Measurements from ENCODE around the gene TAS2R14. TPM values are rescaled to one million over a fixed set of nuclear protein-coding genes. Genes with fewer than 3 reads are reported as not detected.

Gene TAS2R14
- total and polyA plus RNA-seq, 7 donors, result 0.18 to 0.85 (median 0.66) TPM

DNA sequence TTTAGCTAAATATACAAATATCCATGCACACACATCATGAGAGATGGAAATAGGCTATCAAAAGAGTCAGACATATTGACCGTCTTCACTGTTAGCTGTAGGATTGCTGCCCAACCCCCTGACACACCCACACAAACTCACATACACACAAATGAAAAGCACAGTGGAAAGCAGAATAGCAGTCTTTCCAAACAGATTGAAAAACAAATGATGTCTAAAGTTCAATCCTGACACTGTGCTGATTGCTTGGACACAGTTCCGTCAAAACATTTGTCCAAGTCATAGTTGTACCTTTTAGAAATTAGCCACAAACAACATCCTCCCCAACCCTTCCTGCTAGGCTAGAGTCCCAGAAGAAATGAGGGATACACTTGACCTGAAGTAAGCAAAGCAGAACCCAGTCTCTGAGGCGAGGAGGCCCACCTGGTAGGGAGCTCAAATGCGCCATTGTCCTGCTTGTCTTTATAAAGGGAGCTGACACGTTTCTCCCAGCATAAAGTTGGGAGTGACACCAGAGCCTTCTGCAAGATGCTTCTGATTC, 10.2 kb downstream of the TAS2R14 start, which contains the start of gene PRH2:
Gene PRH2 (plus strand): TSS at position 491 of the 541 bp plus-strand sequence. CDS start 38 bp downstream, at position 529.
- no peaks in the 10 kb centered on the region for H3K4me1 ChIP-seq
- no peaks in the 10 kb centered on the region for H3K27me3 ChIP-seq (ENCODE audit: insufficient read depth in 3 of 3, low read length in 2 of 3)
- intact Hi-C loops (cut with DNase I), result no loop called here
- H3K36me3 ChIP-seq (ENCODE audit: insufficient read depth in 1 of 2, low read depth in 1 of 2), result no peaks in the 10 kb centered on the region
- no peaks in the 10 kb centered on the region for H3K9me3 ChIP-seq
- no peak within 1 kb of the TSS for H3K27ac ChIP-seq
- H3K4me3 ChIP-seq, result no peak within 1 kb of the TSS
- ATAC-seq, result no peak
- no peak for DNase-seq
- TF ChIP-seq, protein P1, sequence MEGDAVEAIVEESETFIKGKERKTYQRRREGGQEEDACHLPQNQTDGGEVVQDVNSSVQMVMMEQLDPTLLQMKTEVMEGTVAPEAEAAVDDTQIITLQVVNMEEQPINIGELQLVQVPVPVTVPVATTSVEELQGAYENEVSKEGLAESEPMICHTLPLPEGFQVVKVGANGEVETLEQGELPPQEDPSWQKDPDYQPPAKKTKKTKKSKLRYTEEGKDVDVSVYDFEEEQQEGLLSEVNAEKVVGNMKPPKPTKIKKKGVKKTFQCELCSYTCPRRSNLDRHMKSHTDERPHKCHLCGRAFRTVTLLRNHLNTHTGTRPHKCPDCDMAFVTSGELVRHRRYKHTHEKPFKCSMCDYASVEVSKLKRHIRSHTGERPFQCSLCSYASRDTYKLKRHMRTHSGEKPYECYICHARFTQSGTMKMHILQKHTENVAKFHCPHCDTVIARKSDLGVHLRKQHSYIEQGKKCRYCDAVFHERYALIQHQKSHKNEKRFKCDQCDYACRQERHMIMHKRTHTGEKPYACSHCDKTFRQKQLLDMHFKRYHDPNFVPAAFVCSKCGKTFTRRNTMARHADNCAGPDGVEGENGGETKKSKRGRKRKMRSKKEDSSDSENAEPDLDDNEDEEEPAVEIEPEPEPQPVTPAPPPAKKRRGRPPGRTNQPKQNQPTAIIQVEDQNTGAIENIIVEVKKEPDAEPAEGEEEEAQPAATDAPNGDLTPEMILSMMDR (IDR thresholded peaks at IDR 0.05), result no peak
- WGBS, 3 donors, result 96 to 97% (median 96%) methylated on average over 5 of the region's 5 CpGs

GRCh38 chr12:10926269-10926668, 12.8 kb downstream of the TAS2R14 start:
- Histone ChIP-seq H3K27me3 (ENCODE audit: insufficient read depth in 3 of 3, low read length in 2 of 3) (no peaks in the 10 kb centered on the region), H3K9me3 (no peaks in the 10 kb centered on the region), H3K36me3 (ENCODE audit: insufficient read depth in 1 of 2, low read depth in 1 of 2) (no peaks in the 10 kb centered on the region), H3K4me3 (no peak overlapping the region), H3K27ac (no peak overlapping the region), H3K4me1 (no peaks in the 10 kb centered on the region)
- intact Hi-C loops (cut with DNase I), result no loop called here
- TF ChIP-seq, protein P1 (IDR thresholded peaks at IDR 0.05), result no peak
- ATAC-seq, result no peak
- 86 to 95% (median 88%) methylated on average over 5 of the region's 5 CpGs for WGBS, 3 donors
- no peak for DNase-seq

- intact Hi-C loops (cut with DNase I), result no loop called here
- 85 to 95% (median 92%) methylated on average over 1 of the region's 1 CpG for WGBS, 3 donors
- ATAC-seq (no peak), DNase-seq (no peak)
- TF ChIP-seq, protein P1 (IDR thresholded peaks at IDR 0.05), result no peak
- no peak overlapping the region for H3K4me3 ChIP-seq
- H3K36me3 ChIP-seq (ENCODE audit: insufficient read depth in 1 of 2, low read depth in 1 of 2), result no peaks in the 10 kb centered on the region
- no peaks in the 10 kb centered on the region for H3K4me1 ChIP-seq
- no peaks in the 10 kb centered on the region for H3K9me3 ChIP-seq
- no peak overlapping the region for H3K27ac ChIP-seq
- no peaks in the 10 kb centered on the region for H3K27me3 ChIP-seq (ENCODE audit: insufficient read depth in 3 of 3, low read length in 2 of 3)
Observed at GRCh38 chr12:10919809-10920208, 19.3 kb downstream of the TAS2R14 start.

DNA sequence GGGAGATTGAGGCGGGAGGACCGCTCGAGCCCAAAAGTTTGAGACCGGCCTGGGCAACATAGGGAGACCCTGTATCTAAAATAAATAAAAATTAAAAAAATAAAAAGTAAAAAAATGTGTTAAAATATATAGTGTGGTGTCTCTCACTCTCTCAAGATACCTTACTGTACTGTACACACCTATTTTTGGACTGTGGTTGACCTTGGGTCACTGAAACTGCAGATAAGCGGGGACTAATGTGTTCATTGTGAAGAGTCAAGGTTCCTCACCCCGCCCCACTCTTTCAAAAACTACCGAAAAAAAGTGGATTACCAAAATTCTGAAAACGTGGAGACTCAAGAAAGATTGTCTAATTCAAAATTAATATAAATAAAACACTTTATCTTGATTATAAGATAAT, 28.7 kb downstream of the TAS2R14 start:
- DNase-seq, result no peak
- peaks cover 2% of the 10 kb centered on the region for H3K9me3 ChIP-seq
- 84 to 94% (median 90%) methylated on average over 8 of the region's 8 CpGs for WGBS, 3 donors
- H3K4me3 ChIP-seq, result no peak overlapping the region
- H3K27ac ChIP-seq, result no peak overlapping the region
- H3K4me1 ChIP-seq, result no peaks in the 10 kb centered on the region
- H3K36me3 ChIP-seq (ENCODE audit: insufficient read depth in 1 of 2, low read depth in 1 of 2), result no peaks in the 10 kb centered on the region
- intact Hi-C loops (cut with DNase I), result no loop called here
- no peak for ATAC-seq
- no peaks in the 10 kb centered on the region for H3K27me3 ChIP-seq (ENCODE audit: insufficient read depth in 3 of 3, low read length in 2 of 3)
- TF ChIP-seq, protein P1 (IDR thresholded peaks at IDR 0.05), result no peak

DNA sequence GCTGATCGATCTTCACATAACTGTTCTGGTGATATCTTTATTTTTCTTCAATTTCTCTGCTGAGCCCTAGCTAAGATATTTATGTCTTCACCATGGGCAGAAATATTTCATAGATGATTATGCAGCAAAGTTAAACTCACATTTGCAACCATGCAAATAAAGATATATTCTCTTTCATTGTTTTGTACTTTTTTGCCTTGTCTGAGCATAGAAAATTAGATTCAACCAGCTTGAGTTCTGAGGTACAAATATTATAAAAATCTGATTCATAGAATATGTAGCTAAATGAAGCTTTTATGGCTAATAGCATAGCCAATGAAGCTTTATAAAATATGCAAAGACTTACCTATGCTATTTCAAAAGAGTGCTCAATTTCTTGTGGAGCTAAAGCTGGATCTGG, 29.6 kb downstream of the TAS2R14 start, which contains the start of gene TAS2R13:
Gene TAS2R13 (minus strand): TSS at position 101 of the 400 bp plus-strand sequence. CDS start 264 bp downstream, outside the sequence.
- H3K27ac ChIP-seq, result no peak within 1 kb of the TSS
- no peak for ATAC-seq
- intact Hi-C loops (cut with DNase I), result no loop called here
- H3K9me3 ChIP-seq, result peaks cover 11% of the 10 kb centered on the region
- no peaks in the 10 kb centered on the region for H3K4me1 ChIP-seq
- H3K4me3 ChIP-seq, result no peak within 1 kb of the TSS
- no peak for DNase-seq
- WGBS, 3 donors, result 91 to 100% (median 97%) methylated on average over 1 of the region's 1 CpG
- H3K36me3 ChIP-seq (ENCODE audit: insufficient read depth in 1 of 2, low read depth in 1 of 2), result no peaks in the 10 kb centered on the region
- TF ChIP-seq, protein P1 (IDR thresholded peaks at IDR 0.05), result no peak
- H3K27me3 ChIP-seq (ENCODE audit: insufficient read depth in 3 of 3, low read length in 2 of 3), result no peaks in the 10 kb centered on the region
